Fibroblast of skin of scalp (primary cell): Measurements from ENCODE around the gene DAB2IP.

ENCODE experiments used
- DNase-seq: peaks from one replicate; pipeline ENCODE4 v3.0.0-alpha.2; 2013

The DAB2IP gene

DNA sequence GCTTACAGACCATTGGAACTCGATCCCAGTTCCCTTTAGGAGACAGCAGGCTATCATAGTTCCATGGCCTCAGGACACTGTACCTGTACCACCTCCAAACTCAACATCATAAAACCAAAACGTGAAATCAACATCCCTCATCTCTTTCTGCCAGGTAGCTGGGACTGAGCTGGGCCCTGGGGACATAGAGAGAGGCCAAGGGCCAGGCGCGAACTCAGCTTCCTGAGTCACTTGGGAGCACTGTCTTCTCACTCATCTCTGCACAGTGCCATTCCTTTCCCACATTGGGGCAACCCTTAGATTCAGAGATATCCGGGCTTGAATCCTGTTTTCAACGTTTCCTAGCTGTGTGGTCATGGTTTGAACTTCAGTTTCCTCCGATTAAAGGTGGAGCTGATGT is 12.2 kb downstream of the DAB2IP start:
- DNase-seq: no peak

DNA sequence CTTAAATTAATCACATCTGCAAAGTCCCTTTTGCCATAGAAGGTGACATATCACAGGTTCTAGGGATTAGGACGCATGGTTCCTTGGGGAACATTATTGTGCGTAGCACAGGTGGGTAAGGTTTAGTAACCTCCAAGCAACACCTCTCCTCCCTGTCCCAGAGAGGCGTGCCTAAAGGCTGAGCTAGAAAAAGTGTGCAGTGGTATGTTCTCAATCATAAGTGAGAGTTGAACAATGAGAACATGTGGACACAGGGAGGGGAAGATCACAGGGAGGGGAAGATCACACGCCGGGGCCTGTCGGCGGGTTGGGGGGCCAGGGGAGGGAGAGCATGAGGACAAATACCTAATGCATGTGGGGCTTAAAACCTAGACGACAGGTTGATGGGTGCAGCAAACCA is 14.9 kb downstream of the DAB2IP start:
- no peak for DNase-seq

DNA sequence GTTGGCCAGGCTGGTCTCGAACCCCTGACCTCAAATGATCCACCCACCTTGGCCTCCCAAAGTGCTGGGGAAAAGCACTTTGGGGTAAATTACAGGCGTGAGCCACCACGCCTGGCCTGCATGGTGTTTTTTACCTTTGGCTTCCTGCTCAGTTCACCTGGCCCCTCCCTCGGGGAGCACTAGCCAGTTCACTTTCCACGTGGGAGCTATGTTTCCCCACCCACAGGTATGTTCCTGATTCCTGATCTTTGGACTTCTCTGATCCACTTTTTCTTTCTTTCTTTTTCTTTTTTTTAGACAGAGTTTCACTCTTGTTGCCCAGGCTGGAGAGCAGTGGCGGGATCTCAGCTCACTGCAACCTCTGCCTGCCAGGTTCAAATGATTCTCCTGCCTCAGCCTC is 15.8 kb downstream of the DAB2IP start:
- DNase-seq: no peak

DNA sequence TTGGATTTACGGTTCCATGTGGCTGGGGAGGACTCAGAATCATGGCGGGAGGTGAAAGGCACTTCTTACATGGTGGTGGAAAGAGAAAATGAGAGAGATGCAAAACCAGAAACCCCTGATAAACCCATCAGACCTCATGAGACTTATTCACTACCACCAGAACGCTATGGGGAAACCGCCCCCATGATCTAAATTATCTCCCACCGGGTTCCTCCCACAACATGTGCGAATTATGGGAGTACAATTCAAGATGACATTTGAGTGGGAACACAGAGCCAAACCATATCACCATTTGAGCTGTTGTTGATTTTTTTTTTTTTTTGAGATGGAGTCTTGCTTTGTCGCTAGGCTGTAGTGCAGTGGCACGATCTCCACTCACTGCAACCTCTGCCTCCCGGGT is 16.5 kb downstream of the DAB2IP start:
- no peak for DNase-seq

DNA sequence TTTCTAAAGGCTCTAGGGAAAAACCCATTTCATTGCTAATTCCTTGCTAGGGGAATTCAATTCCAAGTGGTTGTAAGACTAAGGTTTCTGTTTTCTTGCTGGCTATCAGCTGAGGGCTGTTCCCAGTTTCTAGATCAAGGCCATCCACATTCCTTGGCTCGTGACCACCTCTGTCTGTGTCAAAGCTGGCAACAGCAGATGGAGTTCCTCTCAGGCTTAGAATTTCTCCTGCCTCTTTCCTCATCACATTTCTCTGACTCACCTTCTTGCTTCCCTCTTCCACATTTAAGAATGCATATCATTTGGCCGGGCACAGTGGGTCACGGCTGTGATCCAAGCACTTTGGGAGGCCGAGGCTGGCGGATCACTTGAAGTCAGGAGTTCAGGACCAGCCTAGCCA is 19.0 kb downstream of the DAB2IP start:
- peak; percentile 29 for DNase-seq

DNA sequence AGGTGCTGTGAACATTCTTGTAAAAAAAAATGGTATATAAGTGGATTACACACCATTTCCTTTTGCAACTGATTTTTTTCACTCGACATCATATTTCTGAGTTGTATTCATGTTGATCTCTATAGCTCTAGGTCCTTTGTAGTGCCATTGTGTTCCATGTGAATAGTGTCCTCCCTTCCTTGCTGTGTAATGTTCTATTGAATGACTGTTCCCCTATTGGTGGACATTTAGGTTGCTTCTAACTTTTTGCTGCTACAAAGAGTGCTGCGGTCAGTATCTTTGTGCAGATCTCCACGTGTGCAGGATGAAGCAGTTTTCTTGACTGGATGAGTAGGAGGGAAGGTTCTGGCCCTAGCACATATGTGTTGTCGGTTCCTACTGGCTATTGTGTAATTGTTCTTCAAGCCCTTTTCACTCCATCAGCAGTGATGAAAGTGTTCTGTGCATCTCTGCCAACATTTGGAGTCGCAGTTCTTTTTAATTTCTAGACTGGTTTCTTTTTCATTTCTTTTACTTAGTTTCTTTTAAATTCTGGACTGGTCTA is 20.2 kb downstream of the DAB2IP start:
- no peak for DNase-seq

DNA sequence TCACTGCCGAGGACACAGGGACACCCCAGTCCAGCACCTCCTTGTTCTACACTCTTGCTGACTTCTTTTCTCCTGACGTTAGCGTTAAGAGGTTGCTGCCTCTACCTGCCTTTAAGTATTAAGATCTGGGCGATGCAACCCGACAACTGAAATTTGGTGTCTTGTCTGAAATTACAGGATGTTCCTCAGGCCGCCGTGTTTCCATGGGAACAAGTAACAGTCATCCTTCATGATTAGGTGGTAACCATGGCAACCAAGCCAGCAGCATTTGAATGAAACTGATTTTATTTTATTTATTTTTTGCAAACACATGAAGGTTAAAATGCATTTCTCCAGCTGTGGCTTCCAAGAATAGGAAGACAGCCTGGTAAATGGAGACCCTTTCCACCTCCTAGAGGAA is 20.8 kb downstream of the DAB2IP start:
- no peak for DNase-seq

DNA sequence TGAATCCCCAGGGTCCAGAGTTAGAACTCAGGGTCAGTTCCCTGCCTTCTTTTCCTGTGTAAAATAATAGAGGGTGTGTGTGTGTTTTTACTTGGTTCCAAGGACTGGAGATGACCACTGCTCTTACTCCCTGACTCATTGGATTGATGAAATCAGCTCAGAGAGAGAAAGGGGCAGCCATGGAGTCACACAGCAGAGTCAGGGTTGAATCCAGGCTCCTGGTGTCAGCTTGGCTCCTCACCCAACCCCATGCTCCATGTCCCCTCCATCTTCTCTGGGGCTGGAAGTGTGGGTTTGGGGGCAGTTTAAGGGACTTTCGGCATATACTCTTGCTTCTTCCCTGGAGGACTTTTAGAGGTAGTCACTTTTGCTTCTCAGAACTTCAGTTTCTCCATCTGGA is 21.6 kb downstream of the DAB2IP start:
- DNase-seq: no peak

DNA sequence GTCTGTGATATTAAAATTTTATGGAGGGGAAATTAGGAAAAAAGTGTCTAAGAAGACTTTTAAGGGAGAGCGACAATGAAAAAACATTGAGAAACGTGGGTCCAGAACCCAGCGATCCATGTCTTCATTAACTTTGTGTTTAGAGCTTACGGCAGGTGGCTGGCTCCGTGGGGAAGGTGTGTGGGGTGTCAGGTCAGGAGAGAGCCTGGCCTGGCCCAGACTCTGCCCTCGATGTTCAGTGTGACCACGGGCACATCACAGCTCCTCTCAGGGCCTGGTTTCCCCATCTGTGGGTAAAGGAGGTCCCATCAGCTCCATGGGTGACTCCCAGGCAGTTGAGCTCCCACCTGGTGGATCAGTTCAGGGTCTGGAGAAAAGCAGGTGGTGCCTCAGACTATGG is 22.1 kb downstream of the DAB2IP start:
- DNase-seq: no peak

DNA sequence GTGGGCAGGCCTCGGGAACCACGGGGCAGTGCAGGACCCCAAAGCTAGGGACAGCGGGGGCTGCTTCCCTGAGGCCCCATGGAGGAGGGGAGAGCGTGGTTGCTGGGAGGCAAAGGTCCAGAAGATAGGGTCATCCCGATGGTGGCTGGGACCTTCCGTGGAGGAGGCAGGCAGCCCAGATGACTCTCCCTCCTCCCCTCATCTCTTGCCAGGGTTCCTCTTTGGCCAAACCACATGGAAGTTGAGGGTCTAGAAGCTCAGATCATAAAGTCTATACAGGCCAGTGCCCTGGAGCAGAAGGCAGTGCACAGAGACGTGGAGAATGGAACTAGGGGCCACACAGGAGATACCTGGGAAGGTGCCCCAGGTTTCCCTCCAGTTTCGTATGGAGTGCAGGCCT is 22.6 kb downstream of the DAB2IP start:
- DNase-seq: no peak

DNA sequence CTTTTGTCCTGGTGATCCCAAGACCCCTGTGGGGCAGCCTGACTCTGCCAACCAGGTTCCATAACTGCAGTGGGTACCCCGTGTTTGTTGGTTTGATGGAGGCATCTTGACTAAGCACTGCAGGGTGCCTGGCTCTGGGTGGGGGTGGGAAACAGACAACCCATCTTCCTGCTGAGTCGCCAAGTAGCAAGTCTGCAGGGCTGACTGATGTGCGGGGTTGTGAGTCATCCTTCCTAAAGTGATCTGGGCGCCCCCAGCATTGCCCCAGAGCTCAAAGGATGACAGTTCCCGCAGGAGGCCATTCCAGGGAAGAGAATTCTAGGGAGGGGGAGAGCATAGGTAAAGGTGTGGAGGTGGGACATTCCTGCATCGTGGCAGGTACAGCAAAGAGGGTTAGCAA is 23.5 kb downstream of the DAB2IP start:
- DNase-seq: peak; percentile 73

DNA sequence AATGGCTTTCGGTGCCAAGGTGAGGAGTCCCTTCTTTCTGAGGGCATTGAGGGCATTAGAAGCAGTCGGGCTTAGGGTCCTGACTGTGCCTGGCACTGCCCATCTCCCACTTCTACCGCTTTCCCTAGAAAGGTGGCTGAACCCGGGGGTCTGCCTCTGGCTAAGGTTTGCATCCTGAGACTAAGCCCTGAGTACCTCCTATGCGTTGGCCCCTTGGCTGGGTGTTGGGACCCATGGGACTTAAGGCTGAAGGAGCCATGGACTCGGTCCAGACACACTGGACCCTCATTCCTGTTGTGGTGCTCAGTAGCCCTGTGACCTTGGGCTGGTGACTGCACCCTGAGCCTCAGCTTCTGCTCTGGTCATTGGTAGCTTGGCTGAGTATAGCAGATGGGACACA is 23.9 kb downstream of the DAB2IP start:
- no peak for DNase-seq

DNA sequence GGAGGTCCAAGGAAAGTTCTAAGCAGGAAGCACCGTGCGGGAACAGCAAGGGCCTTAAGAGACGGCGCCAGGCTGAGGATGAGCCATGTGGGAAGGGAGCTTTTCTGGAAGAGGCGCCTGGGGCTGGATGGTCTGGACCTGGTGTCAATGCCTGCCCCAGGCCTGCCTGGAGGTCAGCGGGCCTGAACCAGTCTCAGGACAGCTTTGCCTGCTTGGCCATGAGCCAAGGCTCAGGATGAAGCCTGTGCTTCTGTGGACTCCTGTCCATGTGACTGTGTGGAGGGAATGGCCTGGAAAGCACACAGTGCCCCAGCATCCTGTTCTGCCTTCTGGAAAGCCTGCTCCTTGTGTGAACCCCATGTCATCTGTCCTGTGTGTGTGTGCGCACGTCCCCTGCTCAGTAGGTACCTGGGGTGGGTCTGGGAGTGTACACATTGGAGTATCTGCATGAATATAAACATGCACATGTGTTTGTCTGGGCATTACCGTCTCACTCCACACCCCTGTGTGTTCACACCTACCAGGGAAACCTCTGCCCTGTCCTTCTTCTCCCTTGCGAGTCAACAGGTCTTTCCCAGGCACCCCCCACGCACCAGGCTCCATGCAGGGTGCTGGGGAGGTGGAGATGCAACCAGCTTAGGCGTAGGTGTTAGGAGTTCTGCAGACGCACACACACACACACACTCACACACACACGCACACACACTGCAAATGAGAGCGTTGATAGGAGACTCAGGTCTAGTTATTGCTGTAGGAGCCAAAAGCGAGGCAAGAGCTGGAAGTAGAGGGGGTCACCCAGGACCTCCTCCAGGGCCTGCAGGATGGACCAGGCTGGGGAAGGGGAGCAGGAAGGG is 24.8 kb downstream of the DAB2IP start:
- no peak for DNase-seq

DNA sequence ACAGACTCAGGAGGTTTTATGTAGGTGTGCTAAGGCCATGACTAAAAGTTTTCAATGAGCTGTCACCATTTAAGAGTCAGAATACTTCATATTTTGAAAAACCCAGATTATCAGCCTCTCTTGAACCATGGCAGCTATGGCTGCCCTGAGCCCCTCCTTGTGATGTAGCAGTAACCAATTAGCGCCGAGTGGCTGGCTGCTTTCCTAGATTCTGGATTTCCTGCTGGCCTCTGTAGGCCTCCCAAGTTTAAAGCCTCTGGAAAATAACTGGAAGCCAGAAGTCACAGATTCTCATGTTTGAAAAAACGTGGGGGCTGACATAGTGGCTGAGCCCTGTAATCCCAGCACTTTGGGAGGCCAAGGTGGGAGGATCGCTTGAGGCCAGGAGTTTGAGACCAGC is 25.5 kb downstream of the DAB2IP start:
- DNase-seq: peak; percentile 35

DNA sequence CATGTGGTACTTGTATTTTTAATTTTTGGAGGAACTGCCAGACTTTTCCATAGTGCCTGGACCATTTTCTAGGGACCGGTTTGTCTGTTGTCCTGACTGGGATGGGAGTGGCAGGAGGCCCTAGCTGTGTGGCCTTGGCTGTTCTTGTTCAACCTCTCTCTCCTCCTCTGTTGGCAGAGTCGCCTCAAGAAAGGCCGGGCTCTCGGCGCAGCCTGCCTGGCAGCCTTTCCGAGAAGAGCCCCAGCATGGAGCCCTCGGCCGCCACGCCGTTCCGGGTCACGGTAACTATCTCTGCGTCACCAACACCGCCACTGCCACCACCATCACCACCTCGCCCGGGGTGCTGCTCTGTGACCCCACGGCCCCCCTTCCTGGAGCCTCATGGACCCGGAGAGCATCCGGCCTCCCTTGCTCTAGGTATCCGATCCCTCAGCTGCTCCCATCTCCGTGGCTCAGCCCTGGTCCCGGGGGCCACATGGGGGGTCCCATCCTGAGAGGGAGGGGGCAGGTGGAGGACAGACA is 27.1 kb downstream of the DAB2IP start:
- DNase-seq: no peak

DNA sequence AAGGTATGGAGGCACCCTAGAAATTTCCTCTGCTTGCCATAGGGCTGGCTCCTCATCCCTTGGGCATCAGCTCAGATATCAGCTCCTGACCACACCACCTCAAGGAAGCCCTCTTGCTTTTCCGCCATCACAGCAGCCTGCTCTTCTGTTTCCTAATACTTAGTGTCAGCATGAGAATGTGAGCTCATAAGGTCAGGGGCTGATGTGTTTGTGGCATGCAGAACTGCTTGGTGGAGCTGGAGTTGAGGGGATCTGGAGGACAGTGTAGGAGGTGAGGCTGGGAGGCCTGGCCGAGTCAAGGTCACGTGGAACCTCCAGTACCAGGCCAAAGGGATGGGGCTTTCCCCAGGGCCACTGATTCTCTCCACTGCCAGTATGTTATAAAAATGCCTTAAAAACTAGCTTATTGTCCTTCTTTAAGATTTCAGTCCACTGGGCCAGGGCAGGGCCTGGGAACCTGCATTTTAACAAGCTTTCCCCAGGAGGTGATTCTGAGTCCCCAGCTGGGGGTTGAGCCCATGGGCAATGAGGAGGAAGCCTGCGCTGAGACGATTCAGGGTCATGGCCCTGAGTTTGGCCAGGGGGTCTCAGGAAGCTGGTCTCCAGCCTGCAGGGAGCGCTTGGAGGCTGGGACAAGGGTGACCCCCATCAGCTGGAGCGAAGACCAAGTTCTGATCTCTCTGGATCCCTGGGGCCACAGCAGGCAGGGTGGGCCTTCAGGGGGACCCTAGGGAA is 28.6 kb downstream of the DAB2IP start:
- no peak for DNase-seq

DNA sequence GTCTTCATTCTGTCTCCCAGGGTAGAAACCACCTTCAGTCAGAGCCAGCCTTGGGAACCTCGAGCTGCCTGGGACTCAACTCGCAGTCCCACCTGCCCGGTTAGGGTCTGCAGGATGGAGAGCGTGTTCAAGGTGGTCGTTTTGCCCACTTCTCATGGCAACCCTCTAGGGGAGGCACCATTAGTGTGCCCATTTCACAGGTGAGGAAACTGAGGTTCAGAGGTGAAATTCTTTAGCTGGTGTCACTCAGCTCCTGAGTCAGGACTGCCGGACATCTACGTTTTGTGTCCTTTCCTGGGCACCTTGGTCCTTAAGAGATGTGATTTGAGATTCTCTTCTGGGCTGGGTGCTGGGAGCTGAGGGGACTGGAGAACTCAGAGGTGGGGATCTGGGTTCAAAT is 30.0 kb downstream of the DAB2IP start:
- no peak for DNase-seq

DNA sequence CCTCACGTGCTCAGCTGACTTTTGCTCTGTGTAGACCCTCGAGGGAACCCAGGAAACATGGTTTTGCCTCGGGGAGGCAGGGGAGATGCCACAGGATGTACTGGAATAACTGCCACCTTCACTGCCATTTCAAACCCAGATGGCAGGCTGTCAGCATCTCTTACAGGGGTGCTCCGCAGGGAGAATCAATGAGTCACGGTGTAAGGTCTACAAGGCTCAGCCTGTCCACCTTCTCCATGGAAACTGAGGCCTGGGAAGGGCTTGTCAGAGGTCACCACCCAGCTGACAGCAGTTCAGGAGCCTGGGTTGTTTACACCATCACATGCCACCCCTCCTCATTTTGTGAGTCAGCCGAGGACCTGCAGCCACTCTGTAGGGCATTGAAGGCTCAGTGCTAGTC is 30.8 kb downstream of the DAB2IP start:
- DNase-seq: no peak

DNA sequence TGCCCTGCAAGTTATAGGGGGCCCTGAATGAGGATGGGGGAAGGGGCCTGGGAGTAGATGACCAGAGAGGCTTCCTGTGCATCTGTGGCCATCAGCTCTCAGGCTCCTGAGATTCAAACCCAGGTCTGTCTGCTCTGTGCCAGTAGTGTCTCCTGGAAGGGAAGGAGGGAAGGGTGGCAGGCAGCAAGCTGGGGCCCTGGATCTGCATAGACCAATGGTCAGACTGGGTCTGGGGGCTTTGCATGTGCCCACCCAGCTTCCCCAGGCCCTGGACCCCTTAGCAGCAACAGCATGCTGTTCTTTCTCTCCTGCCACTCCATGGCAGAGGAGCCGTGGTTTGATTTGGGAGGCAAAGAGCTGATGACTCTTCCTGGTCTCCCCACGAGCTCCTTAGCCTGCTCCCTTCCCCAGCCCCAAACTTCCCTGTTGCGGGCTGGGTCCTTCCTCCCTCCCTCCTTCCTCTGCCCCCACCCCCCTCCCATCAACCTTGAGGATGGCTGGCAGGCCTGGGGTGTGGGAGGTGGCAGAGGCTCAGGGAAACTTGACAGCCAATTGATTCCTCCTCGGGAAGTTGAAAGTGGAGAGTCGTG is 31.6 kb downstream of the DAB2IP start:
- DNase-seq: no peak

DNA sequence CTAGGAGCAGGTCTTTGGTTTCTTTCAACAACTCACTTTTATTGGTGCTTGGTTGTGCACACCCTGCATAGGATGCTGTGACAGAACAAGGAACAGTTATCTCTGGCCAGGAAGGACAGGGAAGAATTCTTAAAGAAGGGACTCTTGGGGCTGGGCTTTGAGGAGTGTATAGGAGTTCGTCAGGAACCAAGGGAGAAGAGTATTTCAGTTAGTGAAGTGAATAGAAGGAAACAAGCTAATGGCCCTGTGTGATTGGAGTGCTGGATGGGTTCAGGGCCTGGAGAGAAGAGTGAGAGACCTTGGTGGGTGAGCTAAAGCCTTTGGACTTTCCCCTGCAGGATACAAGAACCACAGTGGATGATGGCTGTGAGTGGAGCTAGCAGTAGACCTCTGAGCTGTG is 32.2 kb downstream of the DAB2IP start:
- no peak for DNase-seq

DNA sequence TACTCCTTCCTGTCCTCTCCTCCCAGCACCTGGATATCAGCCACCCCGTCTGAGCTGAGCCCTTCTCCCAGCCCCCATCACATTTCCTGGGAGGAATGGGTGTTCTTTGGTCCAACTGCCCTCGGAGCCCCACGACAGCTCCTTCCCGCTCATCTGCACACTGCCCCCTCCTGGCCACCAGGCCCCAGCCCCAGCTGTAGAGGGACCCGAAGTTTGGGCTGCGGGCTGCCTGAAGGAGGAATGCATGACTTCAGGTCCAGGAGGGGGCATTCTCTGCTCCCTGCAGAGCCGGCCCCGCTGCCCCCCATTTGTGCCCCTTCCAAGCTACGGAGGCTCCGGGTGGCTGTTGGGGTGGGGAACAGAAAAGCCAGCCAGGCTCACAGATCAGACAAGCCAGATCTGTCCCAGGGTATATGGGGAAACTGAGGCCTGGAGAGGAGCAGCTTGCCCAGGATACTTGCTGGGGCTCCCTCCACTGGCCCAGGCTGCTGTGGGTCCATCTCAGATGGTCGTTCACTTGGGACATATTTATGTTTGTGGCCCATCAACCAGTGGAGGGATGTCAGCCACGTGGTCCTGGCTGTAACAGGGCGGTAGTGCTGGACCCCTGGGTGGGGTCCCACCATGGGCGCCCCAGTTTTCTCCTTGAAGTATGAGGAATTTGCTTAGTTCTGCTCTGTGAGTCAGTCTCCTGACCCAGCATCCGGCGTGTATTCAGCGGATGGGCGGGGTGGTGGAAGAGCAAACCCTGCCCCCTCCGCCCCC is 33.1 kb downstream of the DAB2IP start:
- peak; percentile 38 for DNase-seq

DNA sequence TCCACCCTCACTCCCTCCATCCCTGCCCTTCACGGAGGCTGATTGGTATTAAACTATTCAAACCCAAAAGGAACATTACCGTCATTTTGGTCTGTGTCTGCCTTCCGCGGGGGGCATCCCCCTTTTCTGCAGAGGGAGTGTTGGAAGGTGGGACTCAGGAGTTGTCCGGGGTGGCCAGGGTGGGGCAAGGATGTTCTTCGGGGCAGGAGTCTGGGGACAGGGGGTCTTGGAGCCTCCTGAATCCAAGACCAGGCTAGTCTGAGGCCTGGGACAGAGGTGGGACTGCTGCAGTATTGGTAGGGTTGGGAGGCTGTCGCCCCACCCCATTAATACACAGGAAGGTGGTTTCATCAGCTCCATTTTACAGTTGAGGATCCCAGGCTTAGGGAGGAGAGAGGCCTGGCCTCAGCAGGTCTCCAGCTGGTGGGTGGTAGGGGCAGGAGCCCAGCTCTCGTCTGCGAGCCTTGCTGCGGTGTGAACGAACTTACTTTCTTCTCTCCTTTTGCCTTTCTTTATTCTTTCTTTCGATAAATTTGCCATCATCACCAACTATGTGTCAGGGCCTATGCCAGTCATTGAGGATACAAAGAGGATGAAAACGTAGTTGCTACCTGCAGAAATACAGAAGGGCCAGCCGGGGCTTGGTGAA is 33.8 kb downstream of the DAB2IP start:
- DNase-seq: no peak
